ENCODE data around the gene OR4C45. TPM values are rescaled to one million over a fixed set of nuclear protein-coding genes. Genes with fewer than 3 reads are reported as not detected.
"Not testable (repeated sequence)": the region's sequence is repeated elsewhere in the genome, so short reads cannot be mapped to it uniquely, and the experiment has no call there.

Gene OR4C45
- not detected in 2 replicates for total RNA-seq

GRCh38 chr11:50032574-50032973, at the start of gene OR4C45:
Gene OR4C45, plus strand, starts transcription at chr11:50032874.
- H3K9me3 ChIP-seq (ENCODE audit: low read depth, low read length), result no peaks in the 10 kb centered on the region
- no peaks in the 10 kb centered on the region for H4K20me1 ChIP-seq (ENCODE audit: insufficient read depth, low read length)
- TF ChIP-seq, protein P1, sequence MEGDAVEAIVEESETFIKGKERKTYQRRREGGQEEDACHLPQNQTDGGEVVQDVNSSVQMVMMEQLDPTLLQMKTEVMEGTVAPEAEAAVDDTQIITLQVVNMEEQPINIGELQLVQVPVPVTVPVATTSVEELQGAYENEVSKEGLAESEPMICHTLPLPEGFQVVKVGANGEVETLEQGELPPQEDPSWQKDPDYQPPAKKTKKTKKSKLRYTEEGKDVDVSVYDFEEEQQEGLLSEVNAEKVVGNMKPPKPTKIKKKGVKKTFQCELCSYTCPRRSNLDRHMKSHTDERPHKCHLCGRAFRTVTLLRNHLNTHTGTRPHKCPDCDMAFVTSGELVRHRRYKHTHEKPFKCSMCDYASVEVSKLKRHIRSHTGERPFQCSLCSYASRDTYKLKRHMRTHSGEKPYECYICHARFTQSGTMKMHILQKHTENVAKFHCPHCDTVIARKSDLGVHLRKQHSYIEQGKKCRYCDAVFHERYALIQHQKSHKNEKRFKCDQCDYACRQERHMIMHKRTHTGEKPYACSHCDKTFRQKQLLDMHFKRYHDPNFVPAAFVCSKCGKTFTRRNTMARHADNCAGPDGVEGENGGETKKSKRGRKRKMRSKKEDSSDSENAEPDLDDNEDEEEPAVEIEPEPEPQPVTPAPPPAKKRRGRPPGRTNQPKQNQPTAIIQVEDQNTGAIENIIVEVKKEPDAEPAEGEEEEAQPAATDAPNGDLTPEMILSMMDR (IDR thresholded peaks at IDR 0.05; ENCODE audit: extremely low read depth, low read depth, low read length), result no peak
- H3K79me2 ChIP-seq (ENCODE audit: insufficient read depth, low read length), result no peaks in the 10 kb centered on the region
- H3K27me3 ChIP-seq (ENCODE audit: insufficient read depth, low read length), result no peaks in the 10 kb centered on the region
- H3K4me1 ChIP-seq (ENCODE audit: insufficient read depth, low read length), result no peaks in the 10 kb centered on the region
- no peak within 1 kb of the TSS for H3K4me3 ChIP-seq (ENCODE audit: insufficient read depth, low read length)
- no peak within 1 kb of the TSS for H2AFZ ChIP-seq (ENCODE audit: low read length)
- no peaks in the 10 kb centered on the region for H3K36me3 ChIP-seq (ENCODE audit: insufficient read depth, low read length)
- no peak for DNase-seq (ENCODE audit: insufficient read length, low spot score, missing footprints)
- no peak within 1 kb of the TSS for H3K4me2 ChIP-seq (ENCODE audit: insufficient read depth, low read length)
- H3K27ac ChIP-seq (ENCODE audit: low read depth, low read length), result no peak within 1 kb of the TSS

DNA sequence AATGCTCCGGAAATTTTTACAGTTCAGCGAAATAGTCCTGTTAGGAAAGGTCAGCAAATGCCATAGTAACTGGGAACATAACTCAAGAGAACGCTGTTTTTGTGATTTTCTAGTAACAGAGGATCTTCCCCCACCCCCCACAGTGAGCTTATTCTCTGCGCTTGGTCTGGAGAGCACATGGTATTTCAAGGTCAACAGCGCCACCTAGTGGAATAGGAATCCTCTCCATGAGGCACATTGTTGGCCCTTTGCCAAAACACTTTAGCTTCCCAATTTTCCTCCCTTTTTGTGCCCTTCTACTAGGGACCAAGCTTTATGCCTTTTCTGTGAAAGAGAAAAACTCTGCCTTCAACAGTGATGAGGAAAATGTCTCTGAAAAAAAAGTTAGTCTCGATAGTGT, 37.1 kb upstream of the OR4C45 start:
- Histone ChIP-seq H3K4me1 (ENCODE audit: insufficient read depth, low read length) (no peaks in the 10 kb centered on the region), H3K36me3 (ENCODE audit: insufficient read depth, low read length) (no peaks in the 10 kb centered on the region), H3K4me2 (ENCODE audit: insufficient read depth, low read length) (no peak overlapping the region), H3K27me3 (ENCODE audit: insufficient read depth, low read length) (no peaks in the 10 kb centered on the region), H3K4me3 (ENCODE audit: insufficient read depth, low read length) (no peak overlapping the region), H3K9me3 (ENCODE audit: low read depth, low read length) (no peaks in the 10 kb centered on the region), H2AFZ (ENCODE audit: low read length) (no peak overlapping the region), H3K79me2 (ENCODE audit: insufficient read depth, low read length) (no peaks in the 10 kb centered on the region), H3K27ac (ENCODE audit: low read depth, low read length) (no peak overlapping the region), H4K20me1 (ENCODE audit: insufficient read depth, low read length) (no peaks in the 10 kb centered on the region)
- TF ChIP-seq, protein P1 (IDR thresholded peaks at IDR 0.05; ENCODE audit: extremely low read depth, low read depth, low read length), result peak; percentile 51
- no peak for DNase-seq (ENCODE audit: insufficient read length, low spot score, missing footprints)

DNA sequence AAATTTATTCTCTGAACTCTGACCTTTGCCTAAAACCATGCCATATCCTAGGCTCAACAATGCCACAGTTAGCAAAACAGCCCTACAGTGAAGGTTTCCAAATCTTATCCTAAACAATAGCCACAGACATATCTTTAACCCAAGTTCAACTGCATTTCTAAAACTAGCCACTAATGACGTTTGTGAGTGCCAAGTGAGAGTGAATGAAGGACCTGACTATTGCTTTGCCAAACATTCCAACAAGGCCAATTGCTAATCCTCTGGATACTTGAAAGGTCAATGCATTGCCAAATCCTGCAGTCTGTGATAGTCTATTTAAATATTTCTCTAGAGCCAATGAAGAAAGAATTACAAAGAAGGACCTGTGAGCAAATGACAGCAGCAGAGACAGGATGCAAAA, 2.5 kb upstream of the OR4C45 start:
- Histone ChIP-seq H3K4me1 (ENCODE audit: insufficient read depth, low read length) (no peaks in the 10 kb centered on the region), H3K27ac (ENCODE audit: low read depth, low read length) (no peak overlapping the region), H3K27me3 (ENCODE audit: insufficient read depth, low read length) (no peaks in the 10 kb centered on the region), H3K36me3 (ENCODE audit: insufficient read depth, low read length) (no peaks in the 10 kb centered on the region), H3K79me2 (ENCODE audit: insufficient read depth, low read length) (no peaks in the 10 kb centered on the region), H2AFZ (ENCODE audit: low read length) (no peak overlapping the region), H3K4me2 (ENCODE audit: insufficient read depth, low read length) (no peak overlapping the region), H3K4me3 (ENCODE audit: insufficient read depth, low read length) (no peak overlapping the region), H4K20me1 (ENCODE audit: insufficient read depth, low read length) (no peaks in the 10 kb centered on the region), H3K9me3 (ENCODE audit: low read depth, low read length) (no peaks in the 10 kb centered on the region)
- no peak for DNase-seq (ENCODE audit: insufficient read length, low spot score, missing footprints)
- TF ChIP-seq, protein P1 (IDR thresholded peaks at IDR 0.05; ENCODE audit: extremely low read depth, low read depth, low read length), result no peak

GRCh38 chr11:50036239-50036638, 3.6 kb downstream of the OR4C45 start:
- H3K27ac ChIP-seq (ENCODE audit: low read depth, low read length); H3K36me3 ChIP-seq (ENCODE audit: insufficient read depth, low read length); H4K20me1 ChIP-seq (ENCODE audit: insufficient read depth, low read length); H3K4me2 ChIP-seq (ENCODE audit: insufficient read depth, low read length); H3K4me1 ChIP-seq (ENCODE audit: insufficient read depth, low read length); H3K9me3 ChIP-seq (ENCODE audit: low read depth, low read length); H2AFZ ChIP-seq (ENCODE audit: low read length); H3K4me3 ChIP-seq (ENCODE audit: insufficient read depth, low read length); H3K79me2 ChIP-seq (ENCODE audit: insufficient read depth, low read length); DNase-seq (ENCODE audit: insufficient read length, low spot score, missing footprints); H3K27me3 ChIP-seq (ENCODE audit: insufficient read depth, low read length): not testable (repeated sequence)
